OCI-LY7 (cell line): ENCODE measurements around the gene AIP.

Experiments used
- EZH2phosphoT487 ChIP-seq: fragments of 200-600 bp; sonication (generic); IDR thresholded peaks from 2 replicates; pipeline ENCODE4 v1.6.1; 2018; ENCODE audit warnings: low read depth, borderline replicate concordance, mild to moderate bottlenecking, mixed run types, antibody characterized with exemption, low read length, moderate library complexity, mixed read lengths
- TF ChIP-seq, protein P1 (sequence below): fragments of 200-600 bp; sonication (generic); conservative IDR thresholded peaks from 2 replicates; pipeline ENCODE4 v1.5.1; 2014; ENCODE audit warnings: mild to moderate bottlenecking, antibody characterized with exemption, low read length, moderate library complexity, mixed read lengths

DNA sequence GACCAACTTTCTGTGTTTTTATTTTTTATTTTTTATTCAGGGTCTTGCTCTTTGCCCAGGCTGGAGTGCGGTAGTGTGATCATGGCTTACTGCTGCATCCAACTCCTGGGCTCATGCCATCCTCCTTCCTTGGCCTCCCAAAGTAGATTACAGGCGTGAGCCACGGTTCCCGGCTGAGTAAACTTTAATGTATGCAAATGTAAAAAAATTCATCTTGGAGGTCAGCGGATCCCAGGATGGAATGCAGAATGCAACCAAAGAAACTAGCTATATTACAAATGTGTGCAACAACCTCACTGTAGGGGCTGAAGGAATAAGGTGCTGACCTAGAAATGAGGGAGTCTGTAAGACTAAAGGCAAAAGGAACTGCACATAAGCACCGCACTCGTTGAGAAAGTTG, 31.3 kb downstream of the AIP start:
- TF ChIP-seq, protein P1, sequence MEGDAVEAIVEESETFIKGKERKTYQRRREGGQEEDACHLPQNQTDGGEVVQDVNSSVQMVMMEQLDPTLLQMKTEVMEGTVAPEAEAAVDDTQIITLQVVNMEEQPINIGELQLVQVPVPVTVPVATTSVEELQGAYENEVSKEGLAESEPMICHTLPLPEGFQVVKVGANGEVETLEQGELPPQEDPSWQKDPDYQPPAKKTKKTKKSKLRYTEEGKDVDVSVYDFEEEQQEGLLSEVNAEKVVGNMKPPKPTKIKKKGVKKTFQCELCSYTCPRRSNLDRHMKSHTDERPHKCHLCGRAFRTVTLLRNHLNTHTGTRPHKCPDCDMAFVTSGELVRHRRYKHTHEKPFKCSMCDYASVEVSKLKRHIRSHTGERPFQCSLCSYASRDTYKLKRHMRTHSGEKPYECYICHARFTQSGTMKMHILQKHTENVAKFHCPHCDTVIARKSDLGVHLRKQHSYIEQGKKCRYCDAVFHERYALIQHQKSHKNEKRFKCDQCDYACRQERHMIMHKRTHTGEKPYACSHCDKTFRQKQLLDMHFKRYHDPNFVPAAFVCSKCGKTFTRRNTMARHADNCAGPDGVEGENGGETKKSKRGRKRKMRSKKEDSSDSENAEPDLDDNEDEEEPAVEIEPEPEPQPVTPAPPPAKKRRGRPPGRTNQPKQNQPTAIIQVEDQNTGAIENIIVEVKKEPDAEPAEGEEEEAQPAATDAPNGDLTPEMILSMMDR, result no peak
- no peak for TF ChIP-seq EZH2phosphoT487
